T-helper 22 cell (primary cell): Measurements from ENCODE around the gene NKG7.

ENCODE experiments used
- DNase-seq: peaks from one replicate; pipeline ENCODE4 v3.0.0-alpha.2; 2020; ENCODE audit warnings: low read depth

NKG7 gene

GRCh38 chr19:51391073-51391611 is 18.7 kb upstream of the NKG7 start:
- no peak for DNase-seq

DNA sequence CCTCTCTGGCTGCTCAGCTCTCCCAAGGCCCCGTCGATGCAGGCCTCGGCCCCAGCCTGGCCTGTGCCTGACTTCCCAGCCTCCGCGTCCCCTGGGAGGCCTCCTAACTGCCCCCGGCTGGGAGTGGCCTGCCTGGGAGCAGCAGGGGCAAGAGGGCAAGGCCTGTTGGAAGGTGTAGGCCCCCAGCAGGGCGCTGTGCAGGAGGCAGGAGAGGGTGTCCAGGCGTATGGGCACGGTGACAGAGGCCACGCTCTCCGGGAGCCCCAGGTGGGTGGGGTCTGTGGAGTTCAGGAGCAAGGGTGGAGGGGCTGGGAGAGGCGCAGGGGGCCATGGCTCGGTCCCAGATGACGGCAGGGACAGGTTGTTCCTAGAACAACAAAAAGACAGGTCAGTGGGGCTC is 16.7 kb upstream of the NKG7 start:
- no peak for DNase-seq

GRCh38 chr19:51387924-51388389 is 15.5 kb upstream of the NKG7 start, which contains the start of gene LIM2:
Gene LIM2 (minus strand): TSS chr19:51387974. CDS start chr19:51387443, 531 bp downstream.
- DNase-seq = no peak

DNA sequence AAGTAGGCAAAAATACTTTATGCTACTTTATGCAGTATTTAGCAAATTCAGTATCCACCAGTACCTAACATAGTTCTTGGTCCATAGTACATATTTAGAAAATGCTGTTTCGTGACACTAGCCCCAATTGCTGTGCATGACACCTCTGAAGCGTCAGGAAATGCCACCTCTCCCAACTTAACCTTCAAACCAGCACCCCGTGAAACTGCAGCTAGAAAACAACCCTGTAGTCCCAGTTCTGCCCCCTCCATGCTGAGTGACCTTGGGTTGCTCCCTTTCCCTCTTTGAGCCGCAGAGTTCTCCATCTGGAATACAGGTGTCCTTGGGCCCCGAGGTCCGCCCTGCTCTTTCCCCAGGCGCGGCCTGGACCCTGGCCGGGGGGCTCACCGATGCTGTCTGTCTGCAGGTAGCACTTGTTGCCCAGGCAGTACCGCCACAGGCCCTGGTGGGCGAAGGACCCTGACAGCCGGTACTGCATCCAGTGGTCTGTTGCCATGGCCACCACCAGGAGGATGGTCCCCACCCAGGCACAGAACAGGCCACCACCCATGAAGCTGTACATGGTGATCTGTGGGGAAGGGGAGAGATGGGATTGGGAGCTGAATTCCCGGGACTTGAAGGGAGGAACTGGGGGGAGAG is 14.5 kb upstream of the NKG7 start:
- no peak for DNase-seq

DNA sequence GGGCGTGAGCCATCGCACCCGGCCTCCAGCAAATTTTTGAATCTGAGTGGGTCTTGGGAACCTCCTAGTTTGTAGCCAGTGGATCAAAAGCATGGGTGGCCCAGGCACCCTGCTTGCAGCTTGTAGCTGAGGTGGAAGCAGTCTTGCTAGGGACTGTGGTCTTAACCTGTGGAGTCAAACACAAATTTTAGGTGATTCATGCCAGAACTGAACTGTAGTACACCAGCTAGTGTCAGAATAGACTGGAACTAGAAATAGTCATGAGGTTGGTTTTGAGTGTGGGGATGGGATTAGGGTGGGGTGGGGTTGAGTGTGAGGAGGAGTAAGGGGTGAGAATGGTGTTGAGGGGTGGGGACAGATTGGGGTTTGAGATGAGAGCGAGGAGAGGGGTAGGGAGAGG is 9.6 kb upstream of the NKG7 start:
- no peak for DNase-seq

GRCh38 chr19:51380379-51380778 is 7.9 kb upstream of the NKG7 start:
- no peak for DNase-seq

GRCh38 chr19:51377422-51377821 is 5.0 kb upstream of the NKG7 start:
- no peak for DNase-seq

DNA sequence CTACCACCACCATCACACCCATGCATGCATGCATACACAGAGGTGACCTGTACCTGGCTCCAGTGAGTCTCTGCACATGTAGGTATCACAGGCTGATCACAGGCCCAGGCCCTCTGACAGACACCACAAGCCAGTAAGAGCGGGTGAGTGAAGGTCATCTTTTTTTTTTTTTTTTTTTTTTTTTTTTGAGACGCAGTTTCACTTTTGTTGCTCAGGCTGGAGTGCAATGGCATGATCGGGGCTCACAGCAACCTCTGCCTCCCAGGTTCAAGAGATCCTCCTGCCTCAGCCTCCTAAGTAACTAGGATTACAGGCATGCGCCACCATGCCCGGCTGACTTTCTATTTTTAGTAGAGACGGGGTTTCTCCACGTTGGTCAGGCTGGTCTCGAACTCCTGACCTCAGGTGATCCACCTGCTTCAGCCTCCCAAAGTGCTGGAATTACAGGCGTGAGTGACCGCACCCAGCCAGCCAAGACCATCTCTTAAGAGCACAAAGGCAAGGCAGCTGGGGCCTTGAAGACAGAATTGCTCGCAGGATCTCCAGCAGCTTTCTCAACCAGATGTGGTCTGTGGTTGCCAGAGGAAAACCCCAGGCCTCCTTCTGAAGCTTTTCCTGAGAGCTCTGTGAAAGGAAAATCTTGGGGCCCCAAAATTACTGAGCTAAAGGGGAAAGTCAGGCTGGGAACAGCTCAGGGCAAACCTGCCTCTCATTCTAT is 3.2 kb upstream of the NKG7 start:
- no peak for DNase-seq

- DNase-seq = no peak
Measured at GRCh38 chr19:51372021-51372648, 319 bp downstream of the NKG7 start.

GRCh38 chr19:51371186-51371690 is 1.2 kb downstream of the NKG7 start:
- DNase-seq = no peak

DNA sequence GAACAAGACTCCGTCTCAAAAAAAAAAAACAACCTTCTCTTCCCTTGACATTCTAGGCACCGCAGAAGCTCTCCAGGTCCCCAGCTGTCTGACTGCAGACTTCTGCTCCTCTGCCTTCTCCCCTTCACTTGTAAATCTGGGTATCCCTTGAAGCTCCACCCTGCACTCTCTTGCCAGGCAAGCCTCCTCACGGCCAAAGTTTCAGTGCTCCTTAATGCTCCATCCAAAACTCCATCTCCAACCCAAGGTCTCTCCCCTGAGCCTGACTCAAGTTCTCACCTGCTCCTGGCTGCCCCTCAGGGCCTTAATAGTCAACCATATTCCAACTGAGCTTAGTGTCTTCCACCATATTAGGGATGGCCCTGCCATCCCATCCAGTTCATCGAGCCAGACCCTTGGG is 2.2 kb downstream of the NKG7 start:
- no peak for DNase-seq

GRCh38 chr19:51368366-51369282 is 3.8 kb downstream of the NKG7 start, which contains the start of gene CLDND2:
Gene CLDND2 (minus strand): TSS chr19:51369003. CDS start chr19:51368577, 426 bp downstream.
- no peak for DNase-seq

- peak; percentile 89 for DNase-seq
Measured at GRCh38 chr19:51367565-51368365, 4.7 kb downstream of the NKG7 start.

DNA sequence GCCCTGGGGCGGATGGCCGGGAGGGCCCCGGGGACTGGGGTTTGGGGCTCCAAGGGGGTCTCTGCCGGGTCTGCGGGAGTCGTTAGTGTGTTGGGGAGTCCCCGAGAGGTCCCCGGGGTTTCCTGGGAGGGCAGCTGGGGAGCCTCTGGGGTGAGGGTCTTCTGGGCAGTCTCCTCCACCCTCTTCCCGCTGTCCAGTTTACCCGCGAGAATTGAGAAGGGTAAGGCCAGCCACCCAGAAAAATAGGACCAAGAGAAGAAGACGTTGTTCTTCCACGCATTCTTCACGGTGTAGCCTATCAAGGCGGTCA is 5.2 kb downstream of the NKG7 start:
- no peak for DNase-seq

GRCh38 chr19:51366389-51367254 is 5.8 kb downstream of the NKG7 start:
- DNase-seq = peak; percentile 91

DNA sequence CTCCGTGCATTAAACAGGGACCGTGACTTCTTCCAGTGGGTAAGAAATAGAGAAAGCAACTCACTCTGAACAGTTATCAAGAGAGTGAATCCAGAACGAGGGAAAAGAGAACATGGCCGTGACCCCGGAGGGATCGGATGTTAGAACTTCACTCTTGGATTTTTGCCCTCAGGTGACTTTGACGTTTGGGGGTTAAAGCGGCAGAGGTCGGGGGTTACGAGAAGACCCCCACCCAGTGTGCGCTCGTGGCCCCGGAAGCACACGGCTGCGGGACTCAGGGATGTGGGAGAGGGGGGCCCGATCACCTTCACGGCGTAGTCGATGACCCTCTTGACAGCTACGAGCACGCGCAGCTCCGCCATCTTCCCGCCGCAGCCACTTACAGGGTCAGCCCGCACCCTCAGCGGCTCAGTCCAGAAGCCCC is 6.5 kb downstream of the NKG7 start, which contains the start of gene ETFB:
Gene ETFB (minus strand): TSS at position 424 of the 424 bp plus-strand sequence. CDS start 62 bp downstream, at position 362.
- no peak for DNase-seq

DNA sequence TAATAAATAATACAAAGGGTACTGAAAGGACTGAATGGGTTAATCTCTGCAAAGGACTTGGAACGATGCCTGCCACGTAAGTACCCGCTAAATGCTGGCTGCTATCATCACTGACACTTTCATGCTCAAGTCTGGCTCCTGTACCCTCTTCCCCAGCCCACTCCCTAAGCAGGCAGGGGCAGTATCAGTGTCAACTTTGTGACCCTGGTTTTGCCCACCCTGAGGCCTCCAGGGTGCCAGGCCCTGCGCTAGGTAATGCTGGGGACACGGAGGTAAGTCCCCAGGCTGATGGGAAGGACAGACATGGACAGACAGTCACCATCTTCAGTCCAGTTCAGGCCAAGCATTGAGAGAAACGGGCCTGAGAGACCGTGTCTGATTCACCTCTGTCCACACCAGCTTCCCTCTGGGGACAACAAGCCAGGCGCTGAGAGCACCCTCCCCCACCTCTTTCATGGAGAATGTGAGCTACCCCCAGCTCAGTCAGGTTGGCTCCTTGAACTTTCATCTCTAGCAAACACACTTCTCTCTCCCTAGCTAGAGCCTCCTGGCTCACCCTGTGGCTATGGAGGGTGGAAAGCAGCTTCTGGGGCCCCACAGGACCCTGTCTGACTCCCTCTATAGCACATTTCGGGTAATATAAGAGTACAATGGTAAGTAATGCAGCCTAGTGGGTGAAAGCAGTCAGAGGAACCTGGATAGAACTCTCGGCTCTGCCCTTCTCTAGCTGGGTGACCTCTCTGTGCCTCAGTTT is 7.1 kb downstream of the NKG7 start:
- no peak for DNase-seq

DNA sequence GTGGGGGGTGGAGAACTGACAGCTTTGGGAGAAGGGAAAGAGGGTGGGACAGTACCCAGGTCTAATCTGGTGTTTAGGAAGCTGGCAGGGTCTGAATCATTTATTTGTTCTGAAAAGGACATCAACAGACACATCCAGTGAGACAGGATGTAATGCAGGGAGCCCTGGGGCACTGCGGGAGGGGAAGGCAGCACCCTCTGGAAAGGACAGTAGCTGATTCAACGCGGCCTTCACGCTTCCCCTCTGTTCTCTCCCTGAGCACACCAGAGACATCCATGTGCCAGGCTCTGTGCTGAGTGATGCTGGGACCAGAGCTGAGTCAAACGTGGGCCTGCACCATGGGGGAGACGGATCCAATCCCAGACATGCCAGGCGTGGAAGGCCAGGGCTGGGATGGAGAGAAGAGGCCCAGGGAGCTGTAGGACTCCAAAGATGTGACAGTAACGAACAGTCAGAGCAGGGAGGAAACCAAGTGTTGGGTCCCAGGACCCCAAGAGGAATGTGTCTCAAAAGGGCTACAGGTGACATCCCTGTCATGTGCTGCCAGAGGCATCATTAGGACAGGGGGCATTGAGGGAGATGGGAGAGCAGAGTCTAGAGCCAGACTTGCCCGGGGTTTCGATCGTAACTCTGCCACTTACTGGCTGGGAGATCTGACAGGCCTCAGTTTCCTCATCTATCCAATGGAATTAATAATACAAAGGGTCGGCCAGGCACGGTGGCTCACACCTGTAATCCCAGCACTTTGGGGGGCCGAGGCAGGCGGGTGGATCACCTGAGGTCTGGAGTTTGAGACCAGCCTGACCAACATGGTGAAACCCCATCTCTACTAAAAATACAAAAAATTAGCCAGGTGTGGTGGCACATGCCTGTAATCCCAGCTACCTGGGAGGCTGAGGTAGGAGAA is 8.0 kb downstream of the NKG7 start:
- DNase-seq = no peak
